Right lobe of liver (tissue), 6 donors: ENCODE measurements around the gene P3H2. TPM values are rescaled to one million over a fixed set of nuclear protein-coding genes. Genes with fewer than 3 reads are reported as not detected.

Experiments used
- ATAC-seq, 4 donors: fragments of 200-7000 bp; cut with Tn5 transposase; one replicate each; pipeline ENCODE4 v1.9.1; 2020; ENCODE audit warnings: mild to moderate bottlenecking in 4 of 4, moderate library complexity in 4 of 4
- DNase-seq, 3 donors: peaks; one replicate each; pipeline ENCODE4 v3.0.0-alpha.2; 2020
- H3K27ac ChIP-seq, 3 donors: fragments of 200-600 bp; one replicate each; pipeline ENCODE4 v1.8.0; 2022
- H3K27me3 ChIP-seq, 2 donors: fragments of 200-600 bp; one replicate each; pipeline ENCODE4 v1.8.0; 2022
- H3K36me3 ChIP-seq, 4 donors: fragments of 200-600 bp; sonication (generic) in 1 of 4; one replicate each; pipeline versions ENCODE4 v1.5.1 to v1.8.0; 2017 to 2022; ENCODE audit warnings: control low read depth in 1 of 4
- H3K4me1 ChIP-seq, 4 donors: fragments of 200-600 bp; sonication (generic) in 1 of 4; one replicate each; pipeline versions ENCODE4 v1.5.1 to v1.8.0; 2017 to 2022; ENCODE audit warnings: control low read depth in 1 of 4
- H3K4me3 ChIP-seq, 3 donors: fragments of 200-600 bp; one replicate each; pipeline ENCODE4 v1.8.0; 2022
- H3K9me3 ChIP-seq, 4 donors: fragments of 200-600 bp; sonication (generic) in 1 of 4; one replicate each; pipeline versions ENCODE4 v1.5.1 to v1.8.0; 2017 to 2022; ENCODE audit warnings: control low read depth in 1 of 4
- CTCF ChIP-seq, 4 donors: fragments of 200-600 bp in 3 of 4; fragments of 450-650 bp in 1 of 4; IDR thresholded peaks; one replicate each; pipeline versions ENCODE4 v1.5.1 to v1.8.0; 2016 to 2022; ENCODE audit warnings: antibody characterized with exemption in 4 of 4, mild to moderate bottlenecking in 2 of 4
- POLR2A ChIP-seq: fragments of 450-650 bp; IDR thresholded peaks from one replicate; pipeline ENCODE4 v1.6.1; 2017; ENCODE audit warnings: antibody characterized with exemption, mild to moderate bottlenecking
- WGBS: methylation state at CpG from one replicate; pipeline ENCODE4 v1.1.6; 2018; ENCODE audit warnings: low coverage, low lambda C conversion rate; ENCODE audit not compliant: insufficient coverage; ENCODE audit errors: missing lambda C conversion rate; 5-methylcytosine and 5-hydroxymethylcytosine counted together
- intact Hi-C, 2 donors: fragments of 100-400 bp; cut with DNase I; formaldehyde crosslinking; loops; one replicate each; pipeline versions ENCODE4 v1.11.2 to v1.14.1; 2022
- total RNA-seq, 6 experiments: library from RNA; depleted of rRNA in 2 of 6; stranded (reverse); fragments of >200 nt in 2 of 6; fragmentation: NEBNext Ultra II Directional in 3 of 6; extraction: Animal tissue kit (Norgen Biotek cat#: 25700) in 3 of 6; gene quantifications; one replicate each; pipeline versions ENCODE4 v1.1.0 to v1.2.4, GENCODE V29; 2016 to 2023
- donor health status: DM: no; HTN: yes; CAD: no.
- donor health status: DM: no; HTN: no; CAD: no.
- donor health status: DM: no; HTN: no; CAD: no.
- donor health status: DM: no; HTN: yes; CAD: no.
- donor health status: DM: no; HTN: yes; CAD: no.

P3H2 gene
- total RNA-seq, 6 experiments from 2014 or later: 3.2 to 8.7 (median 6.5) TPM

DNA sequence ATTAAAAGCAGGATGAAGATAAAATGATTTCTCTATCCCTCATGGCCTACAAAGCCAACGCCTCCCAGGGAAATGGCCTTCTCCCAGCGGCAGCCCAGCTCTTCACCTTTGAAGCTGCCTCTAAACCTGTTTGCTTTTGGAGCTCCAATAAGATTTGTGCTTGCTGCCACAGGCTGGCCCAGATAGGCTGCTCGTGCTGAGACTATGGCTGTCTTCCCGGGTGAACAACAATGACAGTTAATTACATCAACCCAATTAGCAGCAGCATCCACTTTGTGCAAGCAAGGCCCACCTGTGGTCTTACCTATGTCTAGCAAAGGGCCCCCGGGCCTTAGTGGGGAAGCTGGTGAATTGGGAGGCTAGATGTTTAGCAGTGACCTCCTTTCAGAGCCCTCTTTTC is 179.6 kb downstream of the P3H2 start:
- no peaks in the 10 kb centered on the region for H3K9me3 ChIP-seq
- ATAC-seq: no peak
- H3K4me1 ChIP-seq: no peaks in the 10 kb centered on the region
- H3K36me3 ChIP-seq: no peaks in the 10 kb centered on the region
- H3K27me3 ChIP-seq: no peaks in the 10 kb centered on the region
- WGBS: 100% methylated on average over 2 of the region's 5 CpGs
- no peak for DNase-seq
- H3K27ac ChIP-seq: no peak overlapping the region
- no peak overlapping the region for H3K4me3 ChIP-seq
- intact Hi-C loops: no loop called here
- TF ChIP-seq CTCF (IDR thresholded peaks at IDR 0.05) (no peak), POLR2A (no peak)

DNA sequence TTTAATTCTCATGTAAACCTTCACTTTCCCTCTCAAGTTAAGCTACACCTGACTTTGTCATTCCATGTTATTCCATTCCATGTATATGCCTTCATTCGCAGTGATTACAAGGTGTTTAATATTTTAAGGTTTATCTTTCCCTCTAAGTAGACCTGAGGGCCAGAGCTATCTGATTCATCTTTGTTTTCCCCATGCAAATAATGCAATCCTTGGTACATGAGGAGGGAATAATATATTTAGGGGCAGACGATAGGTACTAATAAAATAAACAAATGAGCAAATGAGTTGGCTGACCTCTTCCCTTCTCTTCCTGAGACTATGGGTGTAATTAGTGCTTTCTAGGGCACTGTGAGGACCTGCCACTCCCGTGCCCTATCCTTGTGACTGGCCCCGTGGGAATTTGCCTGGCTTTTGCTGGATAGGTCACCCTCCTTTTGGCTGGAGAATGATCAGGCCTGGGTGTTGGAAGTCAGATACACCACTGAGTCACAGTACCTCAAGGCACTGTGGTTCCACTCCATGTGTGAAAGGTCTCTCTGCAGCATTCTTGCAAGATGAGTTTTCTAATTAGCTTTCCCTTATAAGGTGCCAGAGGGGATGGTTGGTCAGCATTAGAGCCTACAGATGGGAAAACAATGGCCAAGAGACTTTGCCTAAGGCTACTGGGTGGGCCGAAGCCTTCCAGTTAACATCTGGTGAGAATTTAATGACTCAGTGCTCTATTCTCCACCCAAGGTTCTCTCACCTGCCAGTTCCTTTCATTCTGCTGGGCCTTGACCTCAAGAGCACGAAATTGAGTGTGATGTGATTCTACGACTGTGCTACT is 183.2 kb downstream of the P3H2 start:
- H3K27me3 ChIP-seq: no peaks in the 10 kb centered on the region
- no peaks in the 10 kb centered on the region for H3K36me3 ChIP-seq
- ATAC-seq: no peak
- no peaks in the 10 kb centered on the region for H3K4me1 ChIP-seq
- H3K9me3 ChIP-seq: no peaks in the 10 kb centered on the region
- no peak for TF ChIP-seq POLR2A
- no peak for TF ChIP-seq CTCF (IDR thresholded peaks at IDR 0.05)
- no peak for DNase-seq
- intact Hi-C loops: no loop called here
- H3K4me3 ChIP-seq: no peak overlapping the region
- no peak overlapping the region for H3K27ac ChIP-seq
- 72% methylated on average over 5 of the region's 7 CpGs for WGBS

DNA sequence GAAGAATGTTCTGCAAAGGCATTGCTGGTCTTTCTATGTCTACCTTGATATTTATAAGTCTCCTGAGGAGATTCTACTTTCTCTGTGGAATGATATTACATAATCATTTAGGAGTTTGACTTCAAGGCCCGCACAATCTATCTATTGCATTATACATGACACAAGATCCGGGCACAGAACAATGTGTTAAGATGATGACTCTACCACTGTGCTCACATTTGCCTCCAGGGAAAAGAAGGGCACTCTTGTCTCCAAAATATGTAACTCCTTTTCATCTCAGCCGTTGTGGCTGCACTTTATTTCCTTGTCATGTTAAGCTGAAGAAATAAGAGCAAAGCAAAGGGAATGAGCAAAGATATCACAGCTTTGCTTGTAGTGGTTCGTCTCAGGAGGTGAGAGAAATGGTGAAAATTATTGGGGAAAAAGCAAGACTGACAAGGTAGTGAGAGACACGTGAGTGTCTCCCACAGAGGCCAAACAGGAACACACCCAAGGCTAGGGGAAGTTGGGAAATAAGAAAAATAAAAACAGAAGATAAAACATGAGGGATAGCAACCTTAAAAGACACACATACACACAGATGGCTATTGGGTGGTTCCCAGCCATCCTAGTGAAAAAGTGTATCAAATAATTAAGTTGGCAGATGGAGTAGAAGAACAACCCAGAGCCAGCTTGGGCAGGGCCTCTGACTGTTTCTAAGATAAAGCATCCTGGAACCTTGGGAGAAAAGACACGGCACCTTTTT is 184.3 kb downstream of the P3H2 start:
- 67% methylated on average over 6 of the region's 6 CpGs for WGBS
- no peaks in the 10 kb centered on the region for H3K9me3 ChIP-seq
- H3K27me3 ChIP-seq: no peaks in the 10 kb centered on the region
- DNase-seq (no peak), ATAC-seq (no peak)
- no peaks in the 10 kb centered on the region for H3K4me1 ChIP-seq
- intact Hi-C loops: no loop called here
- no peaks in the 10 kb centered on the region for H3K36me3 ChIP-seq
- H3K4me3 ChIP-seq: no peak overlapping the region
- no peak overlapping the region for H3K27ac ChIP-seq
- TF ChIP-seq CTCF (IDR thresholded peaks at IDR 0.05): no peak
- no peak for TF ChIP-seq POLR2A

- no peak overlapping the region for H3K27ac ChIP-seq
- 48% methylated on average over 6 of the region's 6 CpGs for WGBS
- intact Hi-C loops: no loop called here
- H3K27me3 ChIP-seq: no peaks in the 10 kb centered on the region
- ATAC-seq (no peak), DNase-seq (no peak)
- H3K9me3 ChIP-seq: no peaks in the 10 kb centered on the region
- no peaks in the 10 kb centered on the region for H3K36me3 ChIP-seq
- H3K4me1 ChIP-seq: no peaks in the 10 kb centered on the region
- TF ChIP-seq CTCF (IDR thresholded peaks at IDR 0.05) (no peak), POLR2A (no peak)
- no peak overlapping the region for H3K4me3 ChIP-seq
Observed at GRCh38 chr3:189927975-189928895, 192.5 kb downstream of the P3H2 start.
